H9 (cell line): Measurements from ENCODE around the gene ITGB1BP1. TPM values are rescaled to one million over a fixed set of nuclear protein-coding genes. Genes with fewer than 3 reads are reported as not detected.

Experiments
- DNase-seq: peaks from one replicate; pipeline ENCODE4 v3.0.0-alpha.2; 2017
- H2AFZ ChIP-seq: one replicate; pipeline ENCODE4 v1.6.1; 2013; ENCODE audit warnings: mild to moderate bottlenecking, low read length, control low read depth, moderate library complexity
- H2AK5ac ChIP-seq: 2 replicates; pipeline ENCODE4 v1.6.1; 2013; ENCODE audit warnings: low read length, control low read depth, mixed read lengths; ENCODE audit not compliant: insufficient read length
- H2BK120ac ChIP-seq: one replicate; pipeline ENCODE4 v1.6.1; 2013; ENCODE audit warnings: low read depth, mild to moderate bottlenecking, low read length, control low read depth, inconsistent platforms; ENCODE audit not compliant: poor library complexity, severe bottlenecking
- H2BK12ac ChIP-seq: 2 replicates; pipeline ENCODE4 v1.6.1; 2013; ENCODE audit warnings: low read length, control low read depth, mixed read lengths, low read depth; ENCODE audit not compliant: insufficient read length
- H2BK15ac ChIP-seq: 2 replicates; pipeline ENCODE4 v1.6.1; 2013; ENCODE audit warnings: low read depth, low read length, control low read depth
- H2BK20ac ChIP-seq: one replicate; pipeline ENCODE4 v1.6.1; 2013; ENCODE audit warnings: low read depth, mild to moderate bottlenecking, low read length, control low read depth, inconsistent platforms; ENCODE audit not compliant: poor library complexity, severe bottlenecking
- H2BK5ac ChIP-seq: 2 replicates; pipeline ENCODE4 v1.6.1; 2013; ENCODE audit warnings: low read length, control low read depth, mixed read lengths; ENCODE audit not compliant: insufficient read length
- H3K14ac ChIP-seq: 2 replicates; pipeline ENCODE4 v1.6.1; 2013; ENCODE audit warnings: low read length, control low read depth; ENCODE audit not compliant: insufficient read depth
- H3K18ac ChIP-seq: 2 replicates; pipeline ENCODE4 v1.6.1; 2013; ENCODE audit warnings: low read depth, mild to moderate bottlenecking, mixed read lengths, low read length, control low read depth; ENCODE audit not compliant: insufficient read length
- H3K23ac ChIP-seq: 2 replicates; pipeline ENCODE4 v1.6.1; 2013; ENCODE audit warnings: low read length, control low read depth, mixed read lengths, low read depth; ENCODE audit not compliant: insufficient read length
- H3K23me2 ChIP-seq: 2 replicates; pipeline ENCODE4 v1.6.1; 2013; ENCODE audit warnings: low read depth, mild to moderate bottlenecking, mixed read lengths, low read length, control low read depth; ENCODE audit not compliant: insufficient read length, poor library complexity, severe bottlenecking
- H3K27ac ChIP-seq: 2 replicates; pipeline ENCODE4 v1.5.1; 2013; ENCODE audit warnings: low read length, control low read depth, mixed read lengths, low read depth; ENCODE audit not compliant: insufficient read length
- H3K27me3 ChIP-seq: 2 replicates; pipeline ENCODE4 v1.6.1; 2013; ENCODE audit warnings: low read length, control low read depth, inconsistent platforms; ENCODE audit not compliant: insufficient read depth
- H3K4ac ChIP-seq: 2 replicates; pipeline ENCODE4 v1.6.1; 2013; ENCODE audit warnings: low read depth, mild to moderate bottlenecking, control low read depth, inconsistent platforms, low read length, moderate library complexity
- H3K4me1 ChIP-seq: 2 replicates; pipeline ENCODE4 v1.6.1; 2013; ENCODE audit warnings: low read length, control low read depth, inconsistent platforms; ENCODE audit not compliant: insufficient read depth
- H3K4me2 ChIP-seq: 2 replicates; pipeline ENCODE4 v1.6.1; 2013; ENCODE audit warnings: low read length, control low read depth, mixed read lengths; ENCODE audit not compliant: insufficient read length, insufficient read depth
- H3K56ac ChIP-seq: 2 replicates; pipeline ENCODE4 v1.6.1; 2013; ENCODE audit warnings: low read depth, mild to moderate bottlenecking, mixed read lengths, low read length, control low read depth; ENCODE audit not compliant: insufficient read length
- H3K79me1 ChIP-seq: 2 replicates; pipeline ENCODE4 v1.6.1; 2013; ENCODE audit warnings: low read depth, mild to moderate bottlenecking, moderate library complexity, low read length, control low read depth, inconsistent platforms; ENCODE audit not compliant: insufficient read depth, poor library complexity, severe bottlenecking
- H3K79me2 ChIP-seq: 2 replicates; pipeline ENCODE4 v1.6.1; 2013; ENCODE audit warnings: low read length, control low read depth, inconsistent platforms; ENCODE audit not compliant: insufficient read depth
- H3K9ac ChIP-seq: 2 replicates; pipeline ENCODE4 v1.6.1; 2013; ENCODE audit warnings: low read length, control low read depth, mixed read lengths; ENCODE audit not compliant: insufficient read length; ENCODE audit errors: extremely low read depth
- H3K9me3 ChIP-seq: one replicate; pipeline ENCODE4 v1.6.1; 2013; ENCODE audit warnings: low read depth, low read length, inconsistent platforms; ENCODE audit not compliant: control insufficient read depth
- H3T11ph ChIP-seq: one replicate; pipeline ENCODE4 v1.6.1; 2013; ENCODE audit warnings: mild to moderate bottlenecking, low read length, control low read depth, inconsistent platforms
- H4K20me1 ChIP-seq: one replicate; pipeline ENCODE4 v1.6.1; 2013; ENCODE audit not compliant: control insufficient read depth, insufficient read length, insufficient read depth
- H4K5ac ChIP-seq: 2 replicates; pipeline ENCODE4 v1.6.1; 2013; ENCODE audit warnings: low read depth, mild to moderate bottlenecking, mixed read lengths, low read length, control low read depth; ENCODE audit not compliant: insufficient read length
- H4K8ac ChIP-seq: replicated peaks from 2 replicates; pipeline ENCODE4 v1.6.1; 2013; ENCODE audit warnings: low read length, control low read depth, mixed read lengths, low read depth; ENCODE audit not compliant: insufficient read length
- H4K91ac ChIP-seq: 2 replicates; pipeline ENCODE4 v1.6.1; 2013; ENCODE audit warnings: low read depth, mild to moderate bottlenecking, moderate library complexity, mixed read lengths, low read length, control low read depth; ENCODE audit not compliant: insufficient read length
- H3K27ac Mint-ChIP-seq, 3 experiments: 2 replicates in 2 of 3; 3 replicates in 1 of 3; pipeline ENCODE4 v1.8.0; 2020 to 2021; ENCODE audit warnings: mixed read lengths in 3 of 3, mild to moderate bottlenecking in 1 of 3, moderate library complexity in 1 of 3
- H3K27me3 Mint-ChIP-seq: 2 replicates; pipeline ENCODE4 v1.8.0; 2021; ENCODE audit warnings: low read depth, mild to moderate bottlenecking, moderate library complexity, mixed read lengths
- H3K36me3 Mint-ChIP-seq, 3 experiments: 2 replicates in 2 of 3; 3 replicates in 1 of 3; pipeline ENCODE4 v1.8.0; 2020 to 2021; ENCODE audit warnings: low read depth in 3 of 3, mixed read lengths in 3 of 3; ENCODE audit not compliant: insufficient read depth in 1 of 3
- H3K4me1 Mint-ChIP-seq, 2 experiments: 2 replicates each; pipeline ENCODE4 v1.8.0; 2020; ENCODE audit warnings: mixed read lengths in 2 of 2
- H3K4me3 Mint-ChIP-seq, 2 experiments: 2 replicates in 1 of 2; 3 replicates in 1 of 2; pipeline ENCODE4 v1.8.0; 2020 to 2021; ENCODE audit warnings: mild to moderate bottlenecking in 2 of 2, mixed read lengths in 2 of 2, moderate library complexity in 1 of 2
- H3K9me3 Mint-ChIP-seq, 2 experiments: 2 replicates in 1 of 2; 3 replicates in 1 of 2; pipeline ENCODE4 v1.8.0; 2020; ENCODE audit warnings: mild to moderate bottlenecking in 2 of 2, mixed read lengths in 2 of 2, moderate library complexity in 1 of 2
- CTCF ChIP-seq: fragments of 200-600 bp; sonication (generic); conservative IDR thresholded peaks from 3 replicates; pipeline ENCODE4 v1.8.0; 2021; ENCODE audit warnings: antibody characterized with exemption, mild to moderate bottlenecking
- WGBS: extraction: QIAGEN DNeasy Blood & Tissue Kit; methylation state at CpG from one replicate; pipeline ENCODE4 v1.1.7; 2013; ENCODE audit warnings: missing lambda C conversion rate, low lambda C conversion rate, mixed read lengths; ENCODE audit not compliant: insufficient read length; ENCODE audit errors: extremely low coverage; 5-methylcytosine and 5-hydroxymethylcytosine counted together
- total RNA-seq: library from RNA; stranded (reverse); gene quantifications from 2 replicates; pipeline ENCODE4 v1.2.1, GENCODE V29; 2021

The ITGB1BP1 gene
- total RNA-seq, 1 experiment from 2014 or later, result 38.7 TPM

GRCh38 chr2:9465170-9465569, 41.8 kb upstream of the ITGB1BP1 start:
- no peaks in the 10 kb centered on the region for H3K9me3 ChIP-seq
- no CpG with 5 or more reads among the region's 7 CpGs for WGBS
- H3K4ac ChIP-seq, result no peak overlapping the region
- H3K27me3 ChIP-seq, result no peaks in the 10 kb centered on the region
- H3K23ac ChIP-seq, result no peak overlapping the region
- no peak overlapping the region; a peak in 1 of 7 replicates for H3K27ac Mint-ChIP-seq
- no peak overlapping the region for H3K27ac ChIP-seq
- no peak overlapping the region for H4K5ac ChIP-seq
- no peak overlapping the region for H2AK5ac ChIP-seq
- no peak overlapping the region for H3K9ac ChIP-seq
- no peak overlapping the region for H3K14ac ChIP-seq
- no peaks in the 10 kb centered on the region for H3K9me3 Mint-ChIP-seq
- H3K4me1 ChIP-seq, result no peaks in the 10 kb centered on the region
- no peaks in the 10 kb centered on the region for H4K20me1 ChIP-seq
- no peaks in the 10 kb centered on the region for H3K79me2 ChIP-seq
- no peak for TF ChIP-seq CTCF
- H2AFZ ChIP-seq, result no peak overlapping the region
- H4K8ac ChIP-seq, result no peak overlapping the region
- H3T11ph ChIP-seq, result no peak overlapping the region
- peaks cover 0 to 4% of the 10 kb centered on the region in 2 experiments; a peak in 1 of 4 replicates for H3K4me1 Mint-ChIP-seq
- H3K4me3 Mint-ChIP-seq, result no peak overlapping the region
- H3K18ac ChIP-seq, result no peak overlapping the region
- no peak overlapping the region for H2BK15ac ChIP-seq
- H3K4me2 ChIP-seq, result no peak overlapping the region
- H3K36me3 Mint-ChIP-seq, result peaks cover 8 to 48% (median 44%) of the 10 kb centered on the region in 3 experiments; a peak in 6 of 7 replicates
- no peaks in the 10 kb centered on the region for H3K27me3 Mint-ChIP-seq
- H3K23me2 ChIP-seq, result no peaks in the 10 kb centered on the region
- H3K56ac ChIP-seq, result no peak overlapping the region
- no peak overlapping the region for H2BK120ac ChIP-seq
- no peaks in the 10 kb centered on the region for H3K79me1 ChIP-seq
- DNase-seq, result no peak
- no peak overlapping the region for H2BK5ac ChIP-seq
- no peak overlapping the region for H2BK12ac ChIP-seq
- H2BK20ac ChIP-seq, result no peak overlapping the region
- H4K91ac ChIP-seq, result no peak overlapping the region
